Stimulated activated CD4-positive, alpha-beta T cell treated with anti-CD3 and anti-CD28 coated beads, Interleukin-12 subunit alpha, Interleukin-12 subunit beta, amount 100 ng/mL, for 48 hours (primary cell): ENCODE results near the gene CHN1.

ENCODE experiments used
- DNase-seq, 3 donors: peaks; one replicate each; pipeline ENCODE4 v3.0.0-alpha.2; 2020; ENCODE audit warnings: low read depth in 2 of 3, low spot score in 1 of 3

Gene CHN1, protein sequence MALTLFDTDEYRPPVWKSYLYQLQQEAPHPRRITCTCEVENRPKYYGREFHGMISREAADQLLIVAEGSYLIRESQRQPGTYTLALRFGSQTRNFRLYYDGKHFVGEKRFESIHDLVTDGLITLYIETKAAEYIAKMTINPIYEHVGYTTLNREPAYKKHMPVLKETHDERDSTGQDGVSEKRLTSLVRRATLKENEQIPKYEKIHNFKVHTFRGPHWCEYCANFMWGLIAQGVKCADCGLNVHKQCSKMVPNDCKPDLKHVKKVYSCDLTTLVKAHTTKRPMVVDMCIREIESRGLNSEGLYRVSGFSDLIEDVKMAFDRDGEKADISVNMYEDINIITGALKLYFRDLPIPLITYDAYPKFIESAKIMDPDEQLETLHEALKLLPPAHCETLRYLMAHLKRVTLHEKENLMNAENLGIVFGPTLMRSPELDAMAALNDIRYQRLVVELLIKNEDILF

GRCh38 chr2:175004980-175005732 is at the start of gene CHN1:
CHN1 (minus strand) TSS chr2:175005381; CDS start chr2:175004912, 469 bp downstream.
- DNase-seq = peak in 2 of 3 donors; percentile 36 to 72

DNA sequence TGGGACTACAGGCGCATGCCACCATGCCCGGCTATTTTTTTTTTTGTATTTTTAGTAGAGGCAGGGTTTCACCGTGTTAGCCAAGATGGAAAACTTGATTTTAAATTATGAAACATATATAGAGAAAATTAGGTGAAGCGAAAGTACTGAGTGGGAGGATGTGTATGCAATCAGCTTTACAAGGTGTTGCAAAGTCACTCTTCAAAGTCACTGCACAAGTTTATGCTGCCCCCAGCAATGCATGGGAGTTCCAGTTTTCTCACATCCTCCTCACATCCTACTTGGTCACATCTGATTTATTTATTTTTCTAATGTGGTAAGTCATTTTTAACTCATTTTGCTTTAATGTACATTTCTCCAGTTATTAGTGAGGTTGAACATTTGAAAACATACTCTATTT is 49.2 kb upstream of the CHN1 start:
- DNase-seq = no peak

DNA sequence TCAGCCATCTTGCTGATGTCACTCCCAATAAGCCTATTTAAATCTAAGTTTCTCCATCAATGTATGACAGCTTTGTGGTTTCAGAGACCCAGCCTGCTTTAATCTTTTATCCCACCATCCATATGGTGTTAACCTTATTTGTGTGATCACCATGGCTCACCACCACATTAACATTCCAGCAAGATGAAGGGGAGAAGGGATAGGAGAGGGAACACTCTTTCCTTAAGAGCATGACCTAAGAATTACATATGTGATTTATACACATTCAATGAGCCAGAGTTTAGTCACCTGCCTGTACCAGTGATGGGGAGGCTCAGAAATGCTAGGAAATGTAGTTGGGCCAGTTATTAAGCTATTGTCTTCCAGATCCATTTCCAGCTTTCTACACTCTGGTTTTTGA is 44.5 kb upstream of the CHN1 start:
- no peak for DNase-seq

DNA sequence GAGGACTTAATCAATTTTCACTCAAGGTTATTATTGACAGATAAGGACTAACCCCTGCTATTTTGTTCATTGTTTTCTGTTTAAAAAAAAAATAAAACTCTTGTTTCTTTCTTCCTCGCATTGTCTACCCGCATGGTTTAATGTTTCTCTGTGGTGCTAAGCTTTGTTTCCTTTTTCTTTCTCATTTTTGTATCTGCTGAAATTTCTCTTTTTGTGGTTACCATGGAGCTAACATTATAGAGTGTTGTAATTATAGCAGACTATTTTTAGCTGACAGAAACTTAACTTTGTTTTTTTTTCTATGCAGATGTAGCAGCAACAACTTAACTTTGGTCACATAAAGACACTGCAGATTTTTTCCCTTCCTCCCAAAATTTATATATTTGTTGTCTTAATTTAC is 43.1 kb upstream of the CHN1 start:
- no peak for DNase-seq

- DNase-seq = no peak
These were observed 34.3 kb upstream of the CHN1 start for GRCh38 chr2:175039490-175039889.

GRCh38 chr2:175039031-175039430 is 33.9 kb upstream of the CHN1 start:
- DNase-seq = no peak

DNA sequence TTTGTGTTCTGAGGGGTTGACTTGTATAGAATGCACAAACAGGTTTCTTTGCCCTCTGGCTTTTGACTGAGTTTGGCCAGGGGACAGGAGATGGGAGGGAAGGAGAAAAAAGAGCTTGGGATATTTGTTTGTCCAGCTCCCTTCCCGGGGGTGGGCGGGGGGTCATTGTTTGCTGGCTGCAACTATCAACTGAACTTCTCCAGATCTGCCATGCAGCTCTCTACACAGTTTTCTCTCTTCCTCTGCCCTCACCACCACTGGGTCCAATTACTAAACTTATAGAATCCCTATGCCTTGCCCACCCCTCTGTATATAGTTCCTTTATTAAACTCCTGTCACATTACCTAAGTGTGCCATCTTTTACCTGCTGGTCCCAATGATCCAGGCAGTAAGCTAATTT is 32.8 kb upstream of the CHN1 start:
- no peak for DNase-seq

GRCh38 chr2:175036582-175037018 is 31.4 kb upstream of the CHN1 start:
- no peak for DNase-seq

- DNase-seq = no peak
These were observed 30.6 kb upstream of the CHN1 start for GRCh38 chr2:175035806-175036205.

GRCh38 chr2:175034716-175035115 is 29.5 kb upstream of the CHN1 start:
- no peak for DNase-seq

GRCh38 chr2:175030380-175031271 is 25.4 kb upstream of the CHN1 start:
- DNase-seq = peak in 1 of 3 donors; percentile 11

DNA sequence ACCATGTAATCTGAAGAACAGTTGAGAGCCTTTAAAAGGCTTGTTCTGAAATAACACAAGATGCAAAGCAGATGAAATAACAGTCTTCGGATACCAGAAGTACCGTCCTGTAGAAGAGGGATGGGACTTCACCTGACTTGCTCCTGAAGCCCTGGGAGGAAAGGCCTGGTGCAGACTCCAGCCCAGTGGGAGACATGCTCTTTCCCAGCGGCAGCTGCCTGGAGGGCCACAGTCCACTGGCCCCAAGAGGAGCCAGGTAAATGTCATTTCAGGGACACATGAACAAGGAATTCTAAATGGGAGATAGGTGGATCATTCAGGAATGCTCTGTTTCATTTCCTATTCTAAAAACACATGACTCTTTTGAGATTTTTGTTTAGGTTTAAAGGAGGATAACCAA is 22.6 kb upstream of the CHN1 start:
- DNase-seq = no peak

- DNase-seq = no peak
These were observed 21.2 kb upstream of the CHN1 start for GRCh38 chr2:175026385-175026784.

DNA sequence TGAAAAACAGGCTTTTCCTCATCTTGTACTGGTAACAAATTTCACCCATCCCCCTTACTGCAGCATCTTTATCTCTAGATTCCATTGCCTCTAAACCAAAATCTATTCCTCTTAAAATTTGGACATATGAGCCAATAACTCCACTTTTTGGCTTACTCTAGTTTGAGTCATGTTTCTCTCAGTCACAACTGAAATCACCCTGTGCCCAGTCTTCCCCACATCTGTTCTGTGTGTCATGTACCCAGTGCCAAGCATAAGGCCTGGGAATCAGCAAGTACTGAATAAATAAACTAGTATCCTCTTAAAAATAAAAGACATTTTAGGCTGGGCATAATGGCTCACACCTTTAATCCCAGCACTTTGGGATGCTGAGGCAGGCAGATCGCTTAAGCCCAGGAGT is 20.8 kb upstream of the CHN1 start:
- no peak for DNase-seq

DNA sequence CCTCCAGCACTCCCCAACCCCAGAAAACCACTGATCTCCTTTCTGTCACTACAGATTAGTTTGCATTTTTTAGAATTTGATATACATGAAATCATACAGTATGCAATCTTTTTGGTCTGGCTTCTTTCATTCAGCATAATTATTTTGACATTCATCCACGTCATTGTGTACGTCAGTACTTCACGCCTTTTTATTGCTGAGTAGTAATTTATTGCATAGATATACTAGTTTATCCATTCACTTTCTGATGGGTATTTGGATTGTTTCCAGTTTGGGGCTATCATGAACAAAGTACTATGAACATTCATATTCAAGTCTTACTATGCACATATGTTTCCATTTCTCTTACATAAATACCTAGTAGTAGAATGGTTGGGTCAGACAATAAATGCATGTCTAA is 20.1 kb upstream of the CHN1 start:
- DNase-seq = no peak

DNA sequence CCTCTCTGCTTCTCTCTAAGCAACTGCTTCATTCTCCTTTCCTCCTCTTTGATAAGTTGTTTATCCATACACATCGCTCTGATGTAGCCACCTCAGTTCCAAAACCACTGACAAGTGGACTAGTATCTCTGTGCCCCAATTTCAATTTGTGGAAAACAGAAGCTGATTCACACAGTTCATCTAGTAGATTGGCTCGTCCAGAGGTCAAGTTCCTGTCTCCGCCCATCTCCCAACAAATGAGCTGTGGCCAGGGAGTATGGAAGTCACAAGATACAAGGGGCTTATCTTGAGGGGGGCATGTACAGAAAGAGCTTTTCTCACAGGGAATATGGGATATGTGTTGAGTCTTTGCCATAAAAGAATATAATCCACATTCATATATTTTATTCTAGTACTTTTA is 17.7 kb upstream of the CHN1 start:
- DNase-seq = no peak

GRCh38 chr2:175019566-175020327 is 14.6 kb upstream of the CHN1 start:
- DNase-seq = no peak

GRCh38 chr2:175017618-175018414 is 12.6 kb upstream of the CHN1 start:
- DNase-seq = no peak

DNA sequence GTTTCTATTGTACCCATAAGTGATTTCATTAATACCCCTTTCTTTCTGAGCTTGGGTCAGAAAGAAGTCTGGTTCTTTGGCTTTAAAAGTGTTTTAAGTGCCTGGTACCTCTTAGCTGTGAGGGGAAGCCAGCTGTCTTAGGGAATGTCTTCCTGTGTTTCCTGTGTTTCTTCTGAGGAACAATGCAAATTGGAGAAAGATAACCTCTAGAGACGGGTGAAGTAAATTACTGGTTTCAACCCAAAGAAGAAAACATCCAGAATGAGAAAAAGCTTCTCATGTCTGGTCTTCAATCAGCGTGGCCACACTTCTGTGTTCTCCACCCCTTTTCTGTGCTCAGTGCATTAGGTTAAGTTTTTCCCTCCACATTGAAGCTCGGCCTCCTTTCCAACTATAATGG is 10.2 kb upstream of the CHN1 start:
- DNase-seq = no peak

DNA sequence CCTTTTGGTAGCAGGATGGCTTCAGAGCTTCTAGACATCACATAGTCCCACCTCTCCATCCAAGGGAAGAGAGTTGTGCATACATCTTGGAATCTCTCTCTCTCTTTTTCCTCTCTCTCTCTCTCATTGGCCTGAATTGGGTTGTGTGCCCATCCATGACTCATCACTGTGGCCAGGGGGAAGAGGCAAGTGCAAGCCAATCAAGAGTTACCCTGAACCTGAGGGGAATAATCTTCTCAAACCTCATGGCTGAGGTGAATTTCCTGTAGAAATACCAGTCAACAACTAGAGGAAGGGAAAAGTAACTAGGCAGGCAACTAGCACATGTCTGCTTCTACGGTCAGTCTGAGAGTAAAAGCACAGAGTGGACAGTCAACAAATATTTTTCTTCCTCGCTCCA is 7.3 kb upstream of the CHN1 start:
- no peak for DNase-seq
